T follicular helper cell (primary cell): ENCODE measurements around the gene PARP3.
"Not testable (repeated sequence)": the region's sequence is repeated elsewhere in the genome, so short reads cannot be mapped to it uniquely, and the experiment has no call there.

ENCODE experiments used
- DNase-seq: peaks from one replicate; pipeline ENCODE4 v3.0.0-alpha.2; 2020; ENCODE audit warnings: low read depth

Gene PARP3

GRCh38 chr3:51985063-51985462 is 42.9 kb downstream of the PARP3 start:
- no peak for DNase-seq

GRCh38 chr3:51986010-51986947 is 44.1 kb downstream of the PARP3 start:
- DNase-seq, result no peak

GRCh38 chr3:51987568-51987967 is 45.4 kb downstream of the PARP3 start:
- no peak for DNase-seq

GRCh38 chr3:51988286-51989146 is 46.4 kb downstream of the PARP3 start:
- no peak for DNase-seq

- not testable (repeated sequence) for DNase-seq
Measured at GRCh38 chr3:51990501-51990971, 48.4 kb downstream of the PARP3 start.

- no peak for DNase-seq
Measured at GRCh38 chr3:51992017-51992682, 50.0 kb downstream of the PARP3 start.

- DNase-seq, result not testable (repeated sequence)
Measured at GRCh38 chr3:51993657-51994056, 51.5 kb downstream of the PARP3 start.

- DNase-seq, result no peak
Measured at GRCh38 chr3:51994530-51994929, 52.4 kb downstream of the PARP3 start.

GRCh38 chr3:51995346-51996163 is 53.4 kb downstream of the PARP3 start, which contains the start of gene RPL29:
Gene RPL29 (minus strand): TSS chr3:51995895. CDS start chr3:51995461, 434 bp downstream.
- peak; percentile 89 for DNase-seq

GRCh38 chr3:51997172-51997571 is 55.0 kb downstream of the PARP3 start:
- DNase-seq, result no peak

GRCh38 chr3:51997935-51998596 is 55.9 kb downstream of the PARP3 start:
- no peak for DNase-seq
